ENCODE measurements around the gene EIF2D.
A peak's percentile ranks its signal among the peaks of the same experiment; 100 is the strongest.

Gene EIF2D

GRCh38 chr1:206573762-206574161 lies 38.5 kb downstream of the EIF2D start:
- DNase-seq (ENCODE audit: extremely low read depth in 1 of 2, low read depth in 1 of 2) = no peak

- DNase-seq (ENCODE audit: extremely low read depth in 1 of 2, low read depth in 1 of 2) = no peak
Observed at GRCh38 chr1:206573319-206573718, 38.9 kb downstream of the EIF2D start.

GRCh38 chr1:206572835-206573234 lies 39.4 kb downstream of the EIF2D start:
- no peak for DNase-seq (ENCODE audit: extremely low read depth in 1 of 2, low read depth in 1 of 2)

GRCh38 chr1:206570529-206570928 lies 41.7 kb downstream of the EIF2D start:
- DNase-seq (ENCODE audit: extremely low read depth in 1 of 2, low read depth in 1 of 2) = no peak

GRCh38 chr1:206569556-206569955 lies 42.7 kb downstream of the EIF2D start:
- DNase-seq (ENCODE audit: extremely low read depth in 1 of 2, low read depth in 1 of 2) = no peak

- DNase-seq (ENCODE audit: extremely low read depth in 1 of 2, low read depth in 1 of 2) = no peak
Observed at GRCh38 chr1:206568779-206569352, 43.4 kb downstream of the EIF2D start.

- DNase-seq (ENCODE audit: extremely low read depth in 1 of 2, low read depth in 1 of 2) = no peak
Observed at GRCh38 chr1:206568256-206568655, 44.0 kb downstream of the EIF2D start.

- no peak for DNase-seq (ENCODE audit: extremely low read depth in 1 of 2, low read depth in 1 of 2)
Observed at GRCh38 chr1:206566999-206567398, 45.3 kb downstream of the EIF2D start.

GRCh38 chr1:206565995-206566394 lies 46.3 kb downstream of the EIF2D start:
- DNase-seq (ENCODE audit: extremely low read depth in 1 of 2, low read depth in 1 of 2) = no peak

- DNase-seq (ENCODE audit: extremely low read depth in 1 of 2, low read depth in 1 of 2) = no peak
Observed at GRCh38 chr1:206563367-206564207, 48.7 kb downstream of the EIF2D start.

- no peak for DNase-seq (ENCODE audit: extremely low read depth in 1 of 2, low read depth in 1 of 2)
Observed at GRCh38 chr1:206560007-206560716, 52.1 kb downstream of the EIF2D start.

GRCh38 chr1:206559672-206559995 lies 52.6 kb downstream of the EIF2D start:
- DNase-seq (ENCODE audit: extremely low read depth in 1 of 2, low read depth in 1 of 2) = no peak

GRCh38 chr1:206558794-206559671 lies 53.2 kb downstream of the EIF2D start:
- DNase-seq (ENCODE audit: extremely low read depth in 1 of 2, low read depth in 1 of 2) = no peak

- DNase-seq (ENCODE audit: extremely low read depth in 1 of 2, low read depth in 1 of 2) = no peak
Observed at GRCh38 chr1:206557636-206558473, 54.4 kb downstream of the EIF2D start.

- DNase-seq (ENCODE audit: extremely low read depth in 1 of 2, low read depth in 1 of 2) = peak; percentile 83 to 88
Observed at GRCh38 chr1:206556750-206557635, 55.3 kb downstream of the EIF2D start.

- DNase-seq (ENCODE audit: extremely low read depth in 1 of 2, low read depth in 1 of 2) = no peak
Observed at GRCh38 chr1:206556047-206556749, 56.1 kb downstream of the EIF2D start.

GRCh38 chr1:206555473-206555935 lies 56.8 kb downstream of the EIF2D start:
- DNase-seq (ENCODE audit: extremely low read depth in 1 of 2, low read depth in 1 of 2) = no peak

- no peak for DNase-seq (ENCODE audit: extremely low read depth in 1 of 2, low read depth in 1 of 2)
Observed at GRCh38 chr1:206554701-206555472, 57.4 kb downstream of the EIF2D start.

All from stimulated activated CD8-positive, alpha-beta memory T cell treated with anti-CD3 and anti-CD28 coated beads, Interleukin-7, amount 100 ng/mL, for 48 hours (primary cell).